HepG2 (cell line): Measurements from ENCODE around the gene FGGY. TPM values are rescaled to one million over a fixed set of nuclear protein-coding genes. Genes with fewer than 3 reads are reported as not detected.

Experiments used
- ATAC-seq: fragments of 200-7000 bp; cut with Tn5 transposase; 3 replicates; pipeline ENCODE4 v1.9.1; 2020; ENCODE audit warnings: mild to moderate bottlenecking, moderate library complexity
- BruUV-seq: library from RNA; stranded (reverse); fragments of 400-500 nt; replicated peaks from 2 replicates; lab custom pipeline; 2021; lab: Mats Ljungman, UMichigan
- CTCF ChIA-PET: fragments of 300-600 bp; formaldehyde crosslinking; extraction: SDS; loops from one replicate; lab custom pipeline; 2021; ENCODE audit warnings: low total read pairs, inconsistent platforms, low intra/inter-chr PET ratio; lab: Yijun Ruan, JAX
- POLR2A ChIA-PET: fragments of 350-600 bp; sonication (Branson Sonifier 250); formaldehyde crosslinking; loops from one replicate; lab custom pipeline; 2020; ENCODE audit warnings: antibody characterized with exemption, inconsistent platforms; lab: Yijun Ruan, JAX
- DNase-seq: peaks from one replicate; pipeline ENCODE4 v3.0.0-alpha.2; 2015; ENCODE audit warnings: low spot score
- FAIRE-seq: peaks from 3 replicates; lab custom pipeline; 2011; peaks lifted over from hg19 to GRCh38; lab: Jason Lieb, UNC
- H2AFZ ChIP-seq: one replicate; pipeline ENCODE4 v1.6.1; 2011; ENCODE audit warnings: low read length, inconsistent platforms
- H3K27ac ChIP-seq: fragments of 300-600 bp; 3 replicates; pipeline ENCODE4 v1.8.0; 2011; ENCODE audit warnings: mixed run types, mild to moderate bottlenecking, mixed read lengths, low read length, inconsistent platforms; ENCODE audit not compliant: insufficient read depth; ENCODE audit errors: extremely low read length
- H3K27me3 ChIP-seq, 2 experiments: fragments of 200-600 bp in 1 of 2; 2 replicates in 1 of 2; 3 replicates in 1 of 2; pipeline versions ENCODE4 v1.6.0 to v1.8.0; 2011; ENCODE audit warnings: low read length in 2 of 2, mild to moderate bottlenecking in 2 of 2, moderate library complexity in 2 of 2, inconsistent platforms in 1 of 2; ENCODE audit not compliant: insufficient read depth in 2 of 2, control insufficient read depth in 1 of 2
- H3K36me3 ChIP-seq, 2 experiments: fragments of 200-600 bp in 1 of 2; replicated peaks in 1 of 2; 2 replicates in 1 of 2; 3 replicates in 1 of 2; pipeline versions ENCODE4 v1.5.1 to v1.8.0; 2011; ENCODE audit warnings: low read length in 2 of 2, inconsistent platforms in 1 of 2; ENCODE audit not compliant: insufficient read depth in 2 of 2, control insufficient read depth in 1 of 2
- H3K4me1 ChIP-seq: 2 replicates; pipeline ENCODE4 v1.5.1; 2012; ENCODE audit warnings: low read length, inconsistent platforms; ENCODE audit not compliant: insufficient read depth
- H3K4me2 ChIP-seq: 2 replicates; pipeline ENCODE4 v1.6.0; 2011; ENCODE audit warnings: low read depth, low read length, inconsistent platforms
- H3K4me3 ChIP-seq, 3 experiments: fragments of 200-600 bp in 1 of 3; sonication (generic), shearing (Covaris generic) in 1 of 3; replicated peaks in 1 of 3; 2 replicates each; pipeline ENCODE4 v1.5.1; 2011 to 2016; ENCODE audit warnings: low read length in 3 of 3, inconsistent platforms in 2 of 3, low read depth in 2 of 3, mild to moderate bottlenecking in 2 of 3, control low read depth in 1 of 3, mixed read lengths in 1 of 3; ENCODE audit not compliant: insufficient read depth in 1 of 3
- H3K79me2 ChIP-seq: one replicate; pipeline ENCODE4 v1.6.1; 2011; ENCODE audit warnings: low read length, inconsistent platforms; ENCODE audit not compliant: insufficient read depth
- H3K9ac ChIP-seq: 2 replicates; pipeline ENCODE4 v1.6.0; 2011; ENCODE audit warnings: mild to moderate bottlenecking, low read depth, low read length, inconsistent platforms; ENCODE audit not compliant: insufficient read depth
- H3K9me3 ChIP-seq: 2 replicates; pipeline ENCODE4 v1.5.1; 2012; ENCODE audit warnings: mild to moderate bottlenecking, low read length
- H4K20me1 ChIP-seq: 2 replicates; pipeline ENCODE4 v1.6.0; 2011; ENCODE audit warnings: inconsistent platforms, mild to moderate bottlenecking, low read length, moderate library complexity; ENCODE audit not compliant: insufficient read depth
- DMAP1 ChIP-seq: IDR thresholded peaks from 2 replicates; pipeline ENCODE4 v1.6.1; 2016
- FOXA1 ChIP-seq, 2 experiments: fragments of 450-650 bp in 1 of 2; sonication (generic) in 1 of 2; formaldehyde crosslinking in 1 of 2; IDR thresholded peaks; 2 replicates each; pipeline versions ENCODE4 v1.4.0 to v1.6.1; 2016 to 2020; ENCODE audit warnings: missing genetic modification reagents in 1 of 2
- FOXA3 ChIP-seq: IDR thresholded peaks from 2 replicates; pipeline ENCODE4 v1.6.1; 2016; ENCODE audit warnings: missing genetic modification reagents, missing compliant biosample characterization
- HNF4A ChIP-seq: sonication (generic); formaldehyde crosslinking; IDR thresholded peaks from 2 replicates; pipeline ENCODE4 v1.4.0; 2020; ENCODE audit warnings: missing genetic modification reagents
- SIN3A ChIP-seq: IDR thresholded peaks from 2 replicates; pipeline ENCODE4 v1.6.1; 2011; ENCODE audit warnings: low read depth, mild to moderate bottlenecking, control low read depth, low read length, borderline replicate concordance
- SIX1 ChIP-seq: sonication (generic); formaldehyde crosslinking; IDR thresholded peaks from 2 replicates; pipeline ENCODE4 v1.4.0; 2020; ENCODE audit warnings: missing genetic modification reagents, borderline replicate concordance
- WGBS: methylation state at CpG from one replicate; pipeline ENCODE4 v1.1.6; 2017; ENCODE audit warnings: low lambda C conversion rate; 5-methylcytosine and 5-hydroxymethylcytosine counted together
- in situ Hi-C: cut with HindIII; loops from 2 replicates; pipeline ENCODE4 v1.10.0; 2017; ENCODE audit warnings: low pct_unique_long_range_greater_than_20kb; ENCODE audit not compliant: extremely low pct_ligation_motif_present
- intact Hi-C: fragments of 100-400 bp; cut with micrococcal nuclease; formaldehyde crosslinking; loops from one replicate; pipeline ENCODE4 v1.10.0; 2022; ENCODE audit not compliant: unreplicated experiment
- polyA plus RNA-seq, 8 experiments: library from polyadenylated mRNA; depleted of rRNA in 3 of 8; stranded (reverse) in 7 of 8; unstranded in 1 of 8; fragments of >200 nt; fragmentation: Illumina TruSeq in 4 of 8; extraction: Trizol in 4 of 8; gene quantifications; 2 replicates each; pipeline versions ENCODE4 v1.2.1 to v1.2.3, GENCODE V29; 2011 to 2016; ENCODE audit warnings: low read depth in 4 of 8, missing spikeins in 1 of 8, mixed read lengths in 1 of 8; ENCODE audit not compliant: insufficient read depth in 1 of 8
- total RNA-seq, 5 experiments: library from RNA; depleted of rRNA; stranded (reverse); fragments of >200 nt; fragmentation: Illumina TruSeq; extraction: Trizol; gene quantifications; 2 replicates each; pipeline ENCODE4 v1.2.3, GENCODE V29; 2016; ENCODE audit warnings: low read depth in 1 of 5
- TF ChIP-seq, protein P1 (sequence below): IDR thresholded peaks from 2 replicates; pipeline ENCODE4 v1.6.1; 2016; ENCODE audit warnings: low read depth, missing genetic modification reagents, missing compliant biosample characterization
- TF ChIP-seq, protein P2 (sequence below): sonication (generic); formaldehyde crosslinking; IDR thresholded peaks from 2 replicates; pipeline ENCODE4 v1.9.0; 2021; ENCODE audit warnings: missing genetic modification reagents, borderline replicate concordance
- TF ChIP-seq, protein P3 (sequence below): IDR thresholded peaks from 2 replicates; pipeline ENCODE4 v1.4.0; 2020; ENCODE audit warnings: mild to moderate bottlenecking, missing genetic modification reagents

Gene FGGY
- total and polyA plus RNA-seq, 2 of the 13 experiments (the other 11 are each of a cell fraction or from before 2014, with no cell fraction given), result 15.7 to 27.5 TPM

DNA sequence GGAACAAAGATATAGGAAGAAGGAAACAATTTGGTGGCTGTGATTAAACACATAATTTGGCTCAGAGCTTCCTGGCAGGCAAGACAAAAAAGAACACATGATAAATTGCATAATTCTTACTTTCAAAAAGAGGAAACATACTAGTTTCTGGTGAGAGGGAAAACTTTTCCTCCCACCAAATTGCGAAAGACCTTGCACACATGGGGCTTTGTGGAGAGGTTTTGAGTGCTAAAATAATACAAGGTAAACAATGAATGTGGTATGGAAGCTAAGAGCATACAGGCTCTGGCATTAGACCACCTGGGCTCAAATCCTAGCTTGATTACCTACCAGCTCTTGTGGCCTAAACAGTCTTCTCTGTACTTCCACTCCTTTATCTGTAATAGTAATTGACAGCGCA, 377.7 kb downstream of the FGGY start (continued):
- TF ChIP-seq, protein P1, sequence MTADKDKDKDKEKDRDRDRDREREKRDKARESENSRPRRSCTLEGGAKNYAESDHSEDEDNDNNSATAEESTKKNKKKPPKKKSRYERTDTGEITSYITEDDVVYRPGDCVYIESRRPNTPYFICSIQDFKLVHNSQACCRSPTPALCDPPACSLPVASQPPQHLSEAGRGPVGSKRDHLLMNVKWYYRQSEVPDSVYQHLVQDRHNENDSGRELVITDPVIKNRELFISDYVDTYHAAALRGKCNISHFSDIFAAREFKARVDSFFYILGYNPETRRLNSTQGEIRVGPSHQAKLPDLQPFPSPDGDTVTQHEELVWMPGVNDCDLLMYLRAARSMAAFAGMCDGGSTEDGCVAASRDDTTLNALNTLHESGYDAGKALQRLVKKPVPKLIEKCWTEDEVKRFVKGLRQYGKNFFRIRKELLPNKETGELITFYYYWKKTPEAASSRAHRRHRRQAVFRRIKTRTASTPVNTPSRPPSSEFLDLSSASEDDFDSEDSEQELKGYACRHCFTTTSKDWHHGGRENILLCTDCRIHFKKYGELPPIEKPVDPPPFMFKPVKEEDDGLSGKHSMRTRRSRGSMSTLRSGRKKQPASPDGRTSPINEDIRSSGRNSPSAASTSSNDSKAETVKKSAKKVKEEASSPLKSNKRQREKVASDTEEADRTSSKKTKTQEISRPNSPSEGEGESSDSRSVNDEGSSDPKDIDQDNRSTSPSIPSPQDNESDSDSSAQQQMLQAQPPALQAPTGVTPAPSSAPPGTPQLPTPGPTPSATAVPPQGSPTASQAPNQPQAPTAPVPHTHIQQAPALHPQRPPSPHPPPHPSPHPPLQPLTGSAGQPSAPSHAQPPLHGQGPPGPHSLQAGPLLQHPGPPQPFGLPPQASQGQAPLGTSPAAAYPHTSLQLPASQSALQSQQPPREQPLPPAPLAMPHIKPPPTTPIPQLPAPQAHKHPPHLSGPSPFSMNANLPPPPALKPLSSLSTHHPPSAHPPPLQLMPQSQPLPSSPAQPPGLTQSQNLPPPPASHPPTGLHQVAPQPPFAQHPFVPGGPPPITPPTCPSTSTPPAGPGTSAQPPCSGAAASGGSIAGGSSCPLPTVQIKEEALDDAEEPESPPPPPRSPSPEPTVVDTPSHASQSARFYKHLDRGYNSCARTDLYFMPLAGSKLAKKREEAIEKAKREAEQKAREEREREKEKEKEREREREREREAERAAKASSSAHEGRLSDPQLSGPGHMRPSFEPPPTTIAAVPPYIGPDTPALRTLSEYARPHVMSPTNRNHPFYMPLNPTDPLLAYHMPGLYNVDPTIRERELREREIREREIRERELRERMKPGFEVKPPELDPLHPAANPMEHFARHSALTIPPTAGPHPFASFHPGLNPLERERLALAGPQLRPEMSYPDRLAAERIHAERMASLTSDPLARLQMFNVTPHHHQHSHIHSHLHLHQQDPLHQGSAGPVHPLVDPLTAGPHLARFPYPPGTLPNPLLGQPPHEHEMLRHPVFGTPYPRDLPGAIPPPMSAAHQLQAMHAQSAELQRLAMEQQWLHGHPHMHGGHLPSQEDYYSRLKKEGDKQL (CRISPR knock-in tag), result no peak
- TF ChIP-seq, protein P2, sequence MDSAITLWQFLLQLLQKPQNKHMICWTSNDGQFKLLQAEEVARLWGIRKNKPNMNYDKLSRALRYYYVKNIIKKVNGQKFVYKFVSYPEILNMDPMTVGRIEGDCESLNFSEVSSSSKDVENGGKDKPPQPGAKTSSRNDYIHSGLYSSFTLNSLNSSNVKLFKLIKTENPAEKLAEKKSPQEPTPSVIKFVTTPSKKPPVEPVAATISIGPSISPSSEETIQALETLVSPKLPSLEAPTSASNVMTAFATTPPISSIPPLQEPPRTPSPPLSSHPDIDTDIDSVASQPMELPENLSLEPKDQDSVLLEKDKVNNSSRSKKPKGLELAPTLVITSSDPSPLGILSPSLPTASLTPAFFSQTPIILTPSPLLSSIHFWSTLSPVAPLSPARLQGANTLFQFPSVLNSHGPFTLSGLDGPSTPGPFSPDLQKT (CRISPR knock-in tag), result no peak
- no peak for TF ChIP-seq DMAP1

DNA sequence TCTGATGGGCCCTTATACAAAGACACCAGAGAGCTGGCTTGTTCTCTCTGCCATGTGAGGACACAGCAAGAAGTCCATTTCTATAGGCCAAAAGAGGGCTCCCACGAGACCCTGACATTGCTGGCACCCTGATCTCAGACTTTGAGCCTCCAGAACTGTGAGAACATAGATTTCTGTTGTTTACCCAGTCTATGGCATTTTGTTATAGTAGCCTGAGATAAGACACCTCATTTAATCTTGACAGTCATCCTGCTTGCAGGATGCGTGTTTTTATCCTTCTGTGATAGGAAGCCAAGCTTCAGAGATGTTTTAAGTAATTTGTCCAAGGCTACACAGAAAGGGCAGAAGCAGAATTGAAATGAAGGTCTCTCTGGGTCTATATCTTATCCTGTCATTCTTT, 379.0 kb downstream of the FGGY start:
- H3K4me2 ChIP-seq, result no peak overlapping the region
- in situ Hi-C loops, result loop anchor here (10.0 kb wide), 1 partner anchor 121 kb away; no protein-coding TSS in a partner anchor
- no peak overlapping the region for H3K4me3 ChIP-seq
- no TSS peak for BruUV-seq
- peaks cover 0 to 1% of the 10 kb centered on the region in 2 experiments; a peak in 1 of 5 replicates for H3K36me3 ChIP-seq
- WGBS, result 89% methylated on average over 1 of the region's 2 CpGs
- no peak overlapping the region for H3K27ac ChIP-seq
- CTCF ChIA-PET, result no interaction called here
- H4K20me1 ChIP-seq, result no peaks in the 10 kb centered on the region
- no peak overlapping the region for H2AFZ ChIP-seq
- TF ChIP-seq SIX1 (CRISPR knock-in tag) (no peak), FOXA3 (CRISPR knock-in tag) (0 out of 2 replicates have a peak, but pooled peaks have one; percentile 11), FOXA1 (IDR thresholded peaks at IDR 0.05) (no peak), FOXA1 (CRISPR knock-in tag; IDR thresholded peaks at IDR 0.05) (peak; percentile 17; the same call in 1 of the 2 replicates), HNF4A (CRISPR knock-in tag) (0 out of 2 replicates have a peak, but pooled peaks have one; percentile 14), SIN3A (no peak)
- TF ChIP-seq, protein P3, sequence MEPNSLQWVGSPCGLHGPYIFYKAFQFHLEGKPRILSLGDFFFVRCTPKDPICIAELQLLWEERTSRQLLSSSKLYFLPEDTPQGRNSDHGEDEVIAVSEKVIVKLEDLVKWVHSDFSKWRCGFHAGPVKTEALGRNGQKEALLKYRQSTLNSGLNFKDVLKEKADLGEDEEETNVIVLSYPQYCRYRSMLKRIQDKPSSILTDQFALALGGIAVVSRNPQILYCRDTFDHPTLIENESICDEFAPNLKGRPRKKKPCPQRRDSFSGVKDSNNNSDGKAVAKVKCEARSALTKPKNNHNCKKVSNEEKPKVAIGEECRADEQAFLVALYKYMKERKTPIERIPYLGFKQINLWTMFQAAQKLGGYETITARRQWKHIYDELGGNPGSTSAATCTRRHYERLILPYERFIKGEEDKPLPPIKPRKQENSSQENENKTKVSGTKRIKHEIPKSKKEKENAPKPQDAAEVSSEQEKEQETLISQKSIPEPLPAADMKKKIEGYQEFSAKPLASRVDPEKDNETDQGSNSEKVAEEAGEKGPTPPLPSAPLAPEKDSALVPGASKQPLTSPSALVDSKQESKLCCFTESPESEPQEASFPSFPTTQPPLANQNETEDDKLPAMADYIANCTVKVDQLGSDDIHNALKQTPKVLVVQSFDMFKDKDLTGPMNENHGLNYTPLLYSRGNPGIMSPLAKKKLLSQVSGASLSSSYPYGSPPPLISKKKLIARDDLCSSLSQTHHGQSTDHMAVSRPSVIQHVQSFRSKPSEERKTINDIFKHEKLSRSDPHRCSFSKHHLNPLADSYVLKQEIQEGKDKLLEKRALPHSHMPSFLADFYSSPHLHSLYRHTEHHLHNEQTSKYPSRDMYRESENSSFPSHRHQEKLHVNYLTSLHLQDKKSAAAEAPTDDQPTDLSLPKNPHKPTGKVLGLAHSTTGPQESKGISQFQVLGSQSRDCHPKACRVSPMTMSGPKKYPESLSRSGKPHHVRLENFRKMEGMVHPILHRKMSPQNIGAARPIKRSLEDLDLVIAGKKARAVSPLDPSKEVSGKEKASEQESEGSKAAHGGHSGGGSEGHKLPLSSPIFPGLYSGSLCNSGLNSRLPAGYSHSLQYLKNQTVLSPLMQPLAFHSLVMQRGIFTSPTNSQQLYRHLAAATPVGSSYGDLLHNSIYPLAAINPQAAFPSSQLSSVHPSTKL (CRISPR knock-in tag), result 0 out of 2 replicates have a peak, but pooled peaks have one; percentile 10
- peaks cover 57% of the 10 kb centered on the region for H3K4me1 ChIP-seq
- FAIRE-seq (peak; percentile 21), ATAC-seq (no peak), DNase-seq (peak; percentile 49)
- intact Hi-C loops, result no loop called here
- H3K9me3 ChIP-seq, result no peaks in the 10 kb centered on the region
- H3K27me3 ChIP-seq, result no peaks in the 10 kb centered on the region
- H3K79me2 ChIP-seq, result no peaks in the 10 kb centered on the region
- no peak overlapping the region for H3K9ac ChIP-seq
- POLR2A ChIA-PET, result no interaction called here
